ENCODE data around the gene C9orf57. TPM values are rescaled to one million over a fixed set of nuclear protein-coding genes. Genes with fewer than 3 reads are reported as not detected.

Gene C9orf57
- total RNA-seq (2021; fragmentation: NEBNext Ultra II Directional; extraction: Animal tissue kit (Norgen Biotek cat#: 25700)) (not detected in 2 replicates), polyA plus RNA-seq (2011; rRNA removed) (not detected in 2 replicates), polyA minus RNA-seq (2011; rRNA and poly(A)+ RNA removed) (not detected in 2 replicates)
- polyA plus RNA-seq (2011; cell fraction: cytosol; rRNA removed): not detected
- polyA plus RNA-seq (2011; cell fraction: nucleus; rRNA removed): not detected
- not detected in 4 replicates for polyA plus RNA-seq (2012, experiment 1 of 2)
- polyA plus RNA-seq (2012, experiment 2 of 2): not detected
- polyA plus RNA-seq (2013, experiment 1 of 2): not detected
- not detected for polyA plus RNA-seq (2013, experiment 2 of 2)
- not detected for polyA minus RNA-seq (2011; cell fraction: cytosol; rRNA and poly(A)+ RNA removed)
- not detected for polyA minus RNA-seq (2011; cell fraction: nucleus; rRNA and poly(A)+ RNA removed)
- long read RNA-seq, experiment 1: 0 reads
- long read RNA-seq, experiment 2: 0 reads

DNA sequence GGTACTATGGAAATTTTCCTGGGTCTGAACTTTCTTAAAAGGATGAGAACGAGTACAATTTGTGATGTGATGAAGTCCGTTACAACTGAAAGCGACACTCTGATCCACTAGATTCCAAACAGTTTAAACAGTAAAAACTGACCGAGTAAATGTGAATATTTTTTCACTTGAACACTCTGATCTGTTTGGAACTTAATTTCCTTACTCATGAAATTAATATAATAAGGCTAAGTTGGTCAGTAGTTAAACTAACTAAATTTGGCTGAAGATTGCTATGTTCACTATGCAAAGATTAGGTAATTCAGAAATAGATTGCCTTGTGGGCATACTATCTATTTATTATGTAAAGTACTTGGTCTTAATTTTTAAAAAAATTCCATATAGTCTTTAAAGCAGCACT, at the start of gene C9orf57:
C9orf57 (minus strand) TSS at position 101 of the 400 bp plus-strand sequence. CDS start 1,282 bp downstream, outside the sequence.
- FAIRE-seq: no peak
- 95% methylated on average over 4 of the region's 4 CpGs; no CpG with 5 or more reads in 1 of the 2 experiments for WGBS, 2 experiments (ENCODE audit: extremely low coverage in 1 of 2, insufficient coverage in 1 of 2, insufficient read length in 1 of 2, insufficient replicate concordance in 2 of 2, low coverage in 1 of 2, low lambda C conversion rate in 2 of 2, missing lambda C conversion rate in 1 of 2)
- no peak within 1 kb of the TSS for H2AK5ac ChIP-seq (ENCODE audit: low read depth, low read length)
- TF ChIP-seq TAF7 (optimal IDR thresholded peaks at IDR 0.05; ENCODE audit: borderline replicate concordance, low read depth, low read length) (no peak), TBP (IDR thresholded peaks at IDR 0.05; ENCODE audit: low read depth, low read length) (no peak), PHF8 (conservative IDR thresholded peaks at IDR 0.05; ENCODE audit: low read depth, low read length) (no peak), NRF1 (IDR thresholded peaks at IDR 0.05; ENCODE audit: low read depth, low read length) (no peak), ASH2L (IDR thresholded peaks at IDR 0.05; ENCODE audit: low read length) (no peak), TEAD4 (IDR thresholded peaks at IDR 0.05; ENCODE audit: low read depth, low read length) (no peak), EP300 (IDR thresholded peaks at IDR 0.05; ENCODE audit: borderline replicate concordance in 1 of 2, low read depth in 2 of 2, low read length in 2 of 2) (no peak), BCL11A (IDR thresholded peaks at IDR 0.05; ENCODE audit: low read depth in 2 of 2, low read length in 2 of 2) (no peak), POLR2AphosphoS5 (IDR thresholded peaks at IDR 0.05; ENCODE audit: low read depth, low read length) (no peak), SIRT6 (IDR thresholded peaks at IDR 0.05; ENCODE audit: low read length) (no peak), SRF (IDR thresholded peaks at IDR 0.05; ENCODE audit: low read depth, low read length) (no peak), POU5F1 (IDR thresholded peaks at IDR 0.05; ENCODE audit: low read depth, low read length) (no peak)

More for the DNA sequence above, at the start of gene C9orf57:
- Histone ChIP-seq H3K23me2 (ENCODE audit: low read depth, low read length) (no peaks in the 10 kb centered on the region), H2BK12ac (ENCODE audit: low read depth, low read length) (no peak within 1 kb of the TSS), H3K18ac (ENCODE audit: extremely low read depth, low read length) (no peak within 1 kb of the TSS), H4K91ac (replicated peaks; ENCODE audit: insufficient read length, low read length) (no peak within 1 kb of the TSS), H3K56ac (replicated peaks; ENCODE audit: insufficient read length, low read depth, low read length) (no peak within 1 kb of the TSS), H3K23ac (ENCODE audit: insufficient read length) (no peak within 1 kb of the TSS), H2BK5ac (ENCODE audit: low read depth, low read length) (no peak within 1 kb of the TSS), H3K9ac (replicated peaks in 1 of 4; ENCODE audit: extremely low read depth in 1 of 4, low read depth in 3 of 4, low read length in 3 of 4) (no peak within 1 kb of the TSS), H3K79me1 (ENCODE audit: low read depth, low read length) (no peaks in the 10 kb centered on the region), H3K27ac (ENCODE audit: low read depth, low read length) (no peak within 1 kb of the TSS), H4K5ac (ENCODE audit: insufficient read length, low read depth, low read length) (no peak within 1 kb of the TSS), H2AFZ (ENCODE audit: low read length) (no peak within 1 kb of the TSS), H3K36me3 (ENCODE audit: control insufficient read depth in 2 of 4, insufficient read depth in 4 of 4, low read length in 3 of 4) (no peaks in the 10 kb centered on the region), H3K4ac (replicated peaks; ENCODE audit: insufficient read length, low read depth, low read length) (no peak within 1 kb of the TSS), H3K4me3 (ENCODE audit: extremely low read depth in 1 of 4, insufficient read depth in 2 of 4, low read depth in 3 of 4, low read length in 4 of 4) (no peak within 1 kb of the TSS), H3K27me3 (replicated peaks in 1 of 4; ENCODE audit: control insufficient read depth in 3 of 4, extremely low read depth in 1 of 4, insufficient read depth in 3 of 4, low read length in 3 of 4) (no peaks in the 10 kb centered on the region), H3K9me3 (ENCODE audit: insufficient read depth in 2 of 2, low read depth in 1 of 2, low read length in 1 of 2) (no peaks in the 10 kb centered on the region), H3K4me1 (replicated peaks in 1 of 4; ENCODE audit: control insufficient read depth in 3 of 4, insufficient read depth in 4 of 4, low read length in 3 of 4) (no peaks in the 10 kb centered on the region), H2BK15ac (ENCODE audit: low read length) (no peak within 1 kb of the TSS), H2BK120ac (replicated peaks; ENCODE audit: low read depth, low read length) (no peak within 1 kb of the TSS), H2BK20ac (ENCODE audit: low read length) (no peak within 1 kb of the TSS), H3K79me2 (ENCODE audit: control insufficient read depth in 1 of 2, insufficient read depth in 2 of 2, low read length in 2 of 2) (no peaks in the 10 kb centered on the region), H3K4me2 (ENCODE audit: insufficient read depth in 1 of 2, low read depth in 2 of 2, low read length in 2 of 2) (no peak within 1 kb of the TSS), H4K20me1 (replicated peaks in 1 of 2; ENCODE audit: control insufficient read depth in 1 of 2, insufficient read depth in 2 of 2, low read length in 2 of 2) (no peaks in the 10 kb centered on the region), H4K8ac (ENCODE audit: extremely low read depth, insufficient read depth, low read length) (no peak within 1 kb of the TSS), H3K14ac (ENCODE audit: insufficient read length) (no peak within 1 kb of the TSS)
- no peak for DNase-seq (ENCODE audit: low read depth in 1 of 2, low spot score in 2 of 2)
- ChIA-PET POLR2A (ENCODE audit: partially characterized antibody) (no interaction called here), CTCF (ENCODE audit: partially characterized antibody) (no interaction called here)

All from H1 (cell line).